H1 (cell line): ENCODE measurements around the gene UFSP1. TPM values are rescaled to one million over a fixed set of nuclear protein-coding genes. Genes with fewer than 3 reads are reported as not detected.

ENCODE experiments used
- MAFK ChIP-seq: IDR thresholded peaks from 2 replicates; pipeline ENCODE4 v1.6.1; 2012; ENCODE audit warnings: low read depth, mild to moderate bottlenecking, improper control_type of control experiment, low read length
- polyA plus RNA-seq, 7 experiments: library from polyadenylated mRNA; depleted of rRNA in 3 of 7; stranded (reverse) in 5 of 7; unstranded in 2 of 7; fragments of >200 nt in 5 of 7; fragments of 200-250 nt in 2 of 7; gene quantifications; 1 replicate in 5 of 7; 2 replicates in 1 of 7; 4 replicates in 1 of 7; pipeline versions ENCODE4 v1.2.1 to v1.2.3, GENCODE V29; 2011 to 2013; ENCODE audit warnings: missing spikeins in 2 of 7, mixed read lengths in 2 of 7
- total RNA-seq: library from RNA; stranded (reverse); fragmentation: NEBNext Ultra II Directional; extraction: Animal tissue kit (Norgen Biotek cat#: 25700); gene quantifications from 2 replicates; pipeline ENCODE4 v1.2.1, GENCODE V29; 2021

Gene UFSP1
- total and polyA plus RNA-seq, 2 of the 8 experiments (the other 6 are each of a cell fraction or from before 2014, with no cell fraction given), result 1.6 to 4.3 TPM

- TF ChIP-seq MAFK, result no peak
These were observed 3.1 kb upstream of the UFSP1 start (continued) for GRCh38 chr7:100892364-100893317.
